K562 (cell line): Measurements from ENCODE around the gene EVA1B. TPM values are rescaled to one million over a fixed set of nuclear protein-coding genes. Genes with fewer than 3 reads are reported as not detected.

Experiments
- CC2D1A ChIP-seq: fragments of 450-650 bp; IDR thresholded peaks from 2 replicates; pipeline ENCODE4 v1.6.1; 2017; ENCODE audit warnings: mild to moderate bottlenecking
- CUX1 ChIP-seq: fragments of 200-800 bp; sonication (Bioruptor generic); IDR thresholded peaks from 2 replicates; pipeline ENCODE4 v1.6.1; 2016; ENCODE audit warnings: missing genetic modification characterization, missing compliant biosample characterization
- E2F4 ChIP-seq: sonication (generic); formaldehyde crosslinking; IDR thresholded peaks from 2 replicates; pipeline ENCODE4 v1.8.0; 2022; ENCODE audit warnings: mild to moderate bottlenecking, low read depth, missing genetic modification reagents
- HOXB6 ChIP-seq: fragments of 250-450 bp; sonication (Bioruptor Pico); IDR thresholded peaks from 2 replicates; pipeline ENCODE4 v1.5.1; 2022; ENCODE audit warnings: mild to moderate bottlenecking, borderline replicate concordance
- IFI16 ChIP-seq: fragments of 250-450 bp; sonication (Bioruptor Pico); IDR thresholded peaks from 2 replicates; pipeline ENCODE4 v2.1.2; 2022; ENCODE audit warnings: mild to moderate bottlenecking, inconsistent platforms
- MBD2 ChIP-seq: sonication (generic); IDR thresholded peaks from 2 replicates; pipeline ENCODE4 v1.6.1; 2016; ENCODE audit warnings: low read depth, borderline replicate concordance
- MED1 ChIP-seq: sonication (generic); formaldehyde crosslinking; IDR thresholded peaks from 2 replicates; pipeline ENCODE4 v1.8.1; 2023; ENCODE audit warnings: missing genetic modification reagents, borderline replicate concordance
- SAFB ChIP-seq: fragments of 200-400 bp; formaldehyde crosslinking; IDR thresholded peaks from 2 replicates; pipeline ENCODE4 v1.6.1; 2017; ENCODE audit warnings: low read depth, low read length, borderline replicate concordance
- UBTF ChIP-seq, 2 experiments: IDR thresholded peaks; 2 replicates each; pipeline ENCODE4 v1.6.1; 2012; ENCODE audit warnings: improper control_type of control experiment in 2 of 2, low read depth in 2 of 2, low read length in 2 of 2, borderline replicate concordance in 1 of 2
- ZNF395 ChIP-seq: fragments of 200-800 bp; sonication (Bioruptor generic); IDR thresholded peaks from 2 replicates; pipeline ENCODE4 v1.6.1; 2017; ENCODE audit warnings: missing genetic modification characterization, missing compliant biosample characterization
- ZNF511 ChIP-seq: sonication (generic); formaldehyde crosslinking; IDR thresholded peaks from 2 replicates; pipeline ENCODE4 v1.8.0; 2022; ENCODE audit warnings: mild to moderate bottlenecking, missing genetic modification reagents
- ZNF764 ChIP-seq: fragments of 250-450 bp; sonication (Bioruptor Pico); IDR thresholded peaks from 2 replicates; pipeline ENCODE4 v1.4.0; 2020; ENCODE audit warnings: low read depth, mild to moderate bottlenecking, moderate library complexity
- polyA plus RNA-seq, 8 experiments: library from polyadenylated mRNA; depleted of rRNA in 4 of 8; stranded (reverse) in 5 of 8; unstranded in 3 of 8; fragments of >200 nt; fragmentation: Nextera tagmentation in 2 of 8; fragmentation: Illumina TruSeq in 1 of 8; extraction: Ambion mirVana in 2 of 8; extraction: Trizol in 1 of 8; gene quantifications; 2 replicates each; pipeline versions ENCODE4 v1.2.1 to v1.2.3, GENCODE V29; 2011 to 2014; ENCODE audit warnings: inconsistent platforms in 1 of 8, missing spikeins in 1 of 8
- total RNA-seq, 7 experiments: library from RNA; depleted of rRNA in 6 of 7; stranded (reverse); fragments of >200 nt in 6 of 7; fragmentation: Illumina TruSeq in 2 of 7; extraction: Trizol in 2 of 7; gene quantifications; 2 replicates each; pipeline versions ENCODE4 v1.2.1 to v1.2.3, GENCODE V29; 2011 to 2021; ENCODE audit warnings: low replicate concordance in 1 of 7

Gene EVA1B
- total and polyA plus RNA-seq, 9 of the 15 experiments (the other 6 are each of a cell fraction or from before 2014, with no cell fraction given): 0.08 to 65.7 (median 2.4) TPM

- no peak for TF ChIP-seq CUX1
- TF ChIP-seq UBTF (IDR thresholded peaks at IDR 0.05; ENCODE audit: borderline replicate concordance in 1 of 2, low read depth in 2 of 2, low read length in 2 of 2): no peak
- TF ChIP-seq ZNF511 (CRISPR knock-in tag): peak; percentile 44; the same call in 1 of the 2 replicates
- no peak for TF ChIP-seq SAFB
- no peak for TF ChIP-seq ZNF764 (CRISPR knock-in tag)
- no peak for TF ChIP-seq ZNF395 (CRISPR knock-in tag)
- TF ChIP-seq HOXB6: no peak
- no peak for TF ChIP-seq IFI16
- TF ChIP-seq MBD2: peak; percentile 60
- TF ChIP-seq E2F4: no peak
- peak; percentile 37; the same call in 1 of the 2 replicates for TF ChIP-seq CC2D1A
- no peak for TF ChIP-seq MED1 (CRISPR knock-in tag)
Measured at GRCh38 chr1:36306902-36307456, 16.5 kb downstream of the EVA1B start (continued).
